HG02571 (cell line): ENCODE measurements around the gene TRABD2B.

Source experiments
- ATAC-seq: cut with Tn5 transposase; IDR thresholded peaks from one replicate; pipeline ENCODE4 v1.9.1; 2021; ENCODE audit warnings: mild to moderate bottlenecking, moderate library complexity; ENCODE audit not compliant: unreplicated experiment

The TRABD2B gene

GRCh38 chr1:47855230-47855629, 142.0 kb downstream of the TRABD2B start:
- no peak for ATAC-seq

DNA sequence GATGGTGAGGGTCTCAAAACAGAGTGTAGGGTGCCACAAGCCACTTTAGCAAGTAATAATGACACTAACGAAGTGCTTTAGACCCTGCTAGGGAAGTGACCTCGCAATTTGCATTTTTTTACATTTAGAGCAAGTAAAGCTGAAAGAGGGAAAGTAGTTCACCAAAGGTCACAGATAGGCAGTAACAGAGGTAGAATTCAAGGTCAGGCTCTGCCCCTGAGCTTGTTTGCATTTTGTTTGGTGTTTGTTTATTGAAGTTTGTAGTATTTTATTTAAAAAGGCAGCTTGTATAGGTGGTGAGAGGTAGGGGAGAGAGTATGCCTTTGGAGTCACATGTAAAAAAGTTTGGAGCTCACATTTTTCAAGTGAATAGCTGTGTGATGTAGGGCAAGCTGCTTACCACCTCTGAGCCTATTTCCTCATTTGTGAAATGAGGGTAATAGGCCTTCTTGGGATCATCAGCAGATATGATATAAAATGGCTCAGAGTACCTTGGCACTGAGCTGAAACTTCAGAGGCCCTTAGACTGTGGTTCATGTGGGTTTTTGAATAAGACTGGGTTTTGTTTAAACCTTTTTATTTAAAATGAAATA, 142.5 kb downstream of the TRABD2B start:
- no peak for ATAC-seq

GRCh38 chr1:47853852-47854251, 143.3 kb downstream of the TRABD2B start:
- no peak for ATAC-seq

GRCh38 chr1:47853059-47853458, 144.1 kb downstream of the TRABD2B start:
- ATAC-seq, result no peak

DNA sequence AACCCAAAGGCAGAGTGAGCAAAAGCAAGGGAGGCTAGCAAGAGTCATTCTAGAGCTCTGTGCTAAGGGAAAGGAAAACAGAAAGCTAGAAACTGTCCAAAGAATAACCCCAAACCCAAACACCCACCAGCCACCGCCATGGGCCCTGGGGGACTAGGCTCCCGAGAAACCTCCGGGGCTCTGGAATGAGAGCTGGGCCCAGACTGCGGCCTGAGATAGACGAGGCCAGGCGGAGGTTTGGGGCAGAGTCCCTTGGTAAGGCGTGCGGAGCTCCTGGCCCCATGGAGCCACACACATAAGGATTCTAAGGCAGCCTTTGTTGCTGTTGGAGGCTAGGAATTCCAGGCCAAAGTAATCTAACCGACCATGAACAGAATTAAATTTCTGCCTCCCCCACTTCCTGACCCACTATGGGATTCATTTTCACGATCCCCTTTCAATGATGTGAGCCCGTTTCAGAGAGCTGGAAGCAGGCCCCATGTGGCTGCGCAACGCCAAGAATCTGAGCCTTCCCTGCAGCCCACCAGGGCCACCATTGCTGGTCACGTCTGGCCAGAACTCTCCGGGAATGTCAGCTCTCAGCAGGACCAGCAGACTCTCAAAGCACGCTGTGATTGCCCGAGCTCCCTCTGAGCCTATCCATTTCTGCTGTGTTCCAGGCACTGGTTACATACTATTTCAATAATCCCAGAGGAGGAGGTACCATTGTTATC, 145.0 kb downstream of the TRABD2B start:
- no peak for ATAC-seq

DNA sequence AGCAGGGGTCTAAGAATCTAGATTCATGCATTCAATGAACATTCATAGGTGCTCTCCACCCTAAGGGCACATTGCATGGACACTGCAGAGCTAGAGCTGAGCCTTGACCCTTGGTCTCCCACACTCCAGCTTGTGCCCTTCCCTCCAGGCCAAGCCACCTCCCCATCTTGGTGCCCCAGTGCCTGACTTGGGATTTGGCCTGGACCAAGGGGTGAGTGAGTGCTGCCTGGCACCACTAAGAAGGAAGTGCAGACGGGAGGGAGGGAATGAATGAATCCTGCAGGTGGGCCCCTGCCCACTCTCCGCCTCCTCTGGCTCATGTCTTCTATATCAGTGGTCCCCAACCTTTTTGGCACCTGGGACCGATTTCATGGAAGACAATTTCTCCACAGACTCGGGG, 146.7 kb downstream of the TRABD2B start:
- ATAC-seq, result no peak

DNA sequence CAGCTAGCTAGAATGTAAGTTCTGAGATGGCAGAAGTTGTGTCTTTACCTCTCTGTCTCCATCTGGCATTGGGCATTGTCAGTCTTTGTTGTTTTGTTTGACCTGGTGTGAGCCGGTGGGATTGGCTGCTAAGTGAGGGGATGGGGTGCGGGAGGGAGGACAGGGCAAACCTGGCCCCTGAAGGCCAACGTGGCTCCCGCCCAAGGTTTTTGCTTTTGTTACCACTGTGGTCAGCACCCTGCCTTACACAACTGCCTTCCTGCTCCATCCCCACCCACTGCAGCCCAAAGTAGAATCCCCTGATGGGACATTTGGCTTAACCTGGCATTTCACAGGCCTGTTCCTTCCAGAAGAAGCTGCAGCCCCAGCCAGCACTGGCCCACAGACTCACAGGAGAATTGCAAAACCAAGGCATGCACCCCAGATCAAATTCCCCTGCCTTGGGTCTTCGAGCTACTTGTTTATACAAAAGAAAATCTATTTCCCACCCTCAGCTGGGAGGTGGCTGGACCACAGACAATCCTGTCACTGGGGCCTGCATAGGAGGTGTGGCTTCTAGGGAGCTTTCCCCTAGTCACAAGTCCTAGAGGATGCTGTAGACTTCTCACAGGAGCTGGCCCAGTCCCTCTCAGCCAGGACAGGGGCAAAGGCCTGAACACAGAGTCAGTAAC, 147.5 kb downstream of the TRABD2B start:
- ATAC-seq, result no peak

DNA sequence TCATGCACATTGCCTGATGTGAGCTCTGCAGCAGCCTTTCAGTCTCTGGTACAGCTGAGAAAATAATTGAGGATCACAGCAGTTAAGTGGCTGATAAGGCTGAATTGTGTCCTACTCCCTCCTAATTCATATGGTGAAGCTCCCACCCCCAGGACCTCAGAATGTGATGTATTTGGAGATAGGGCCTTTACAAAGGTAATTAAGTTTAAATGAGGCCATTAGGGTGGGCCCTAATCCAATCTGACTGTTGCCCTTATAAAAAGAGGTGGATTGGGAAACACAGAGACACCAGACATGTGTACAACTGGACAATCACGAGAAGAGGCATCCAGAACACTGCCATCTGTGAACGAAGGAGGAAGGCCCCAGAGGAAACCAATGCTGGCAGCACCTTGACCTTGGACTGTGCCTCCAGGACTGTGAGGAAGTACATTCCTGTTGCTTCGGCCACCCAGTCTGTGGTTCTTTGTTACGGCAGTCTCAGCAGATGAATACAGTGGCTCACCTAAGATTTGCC, 148.1 kb downstream of the TRABD2B start:
- no peak for ATAC-seq

- no peak for ATAC-seq
Observed at GRCh38 chr1:47847763-47848162, 149.4 kb downstream of the TRABD2B start.

- ATAC-seq, result no peak
Observed at GRCh38 chr1:47844558-47844955, 152.6 kb downstream of the TRABD2B start.

DNA sequence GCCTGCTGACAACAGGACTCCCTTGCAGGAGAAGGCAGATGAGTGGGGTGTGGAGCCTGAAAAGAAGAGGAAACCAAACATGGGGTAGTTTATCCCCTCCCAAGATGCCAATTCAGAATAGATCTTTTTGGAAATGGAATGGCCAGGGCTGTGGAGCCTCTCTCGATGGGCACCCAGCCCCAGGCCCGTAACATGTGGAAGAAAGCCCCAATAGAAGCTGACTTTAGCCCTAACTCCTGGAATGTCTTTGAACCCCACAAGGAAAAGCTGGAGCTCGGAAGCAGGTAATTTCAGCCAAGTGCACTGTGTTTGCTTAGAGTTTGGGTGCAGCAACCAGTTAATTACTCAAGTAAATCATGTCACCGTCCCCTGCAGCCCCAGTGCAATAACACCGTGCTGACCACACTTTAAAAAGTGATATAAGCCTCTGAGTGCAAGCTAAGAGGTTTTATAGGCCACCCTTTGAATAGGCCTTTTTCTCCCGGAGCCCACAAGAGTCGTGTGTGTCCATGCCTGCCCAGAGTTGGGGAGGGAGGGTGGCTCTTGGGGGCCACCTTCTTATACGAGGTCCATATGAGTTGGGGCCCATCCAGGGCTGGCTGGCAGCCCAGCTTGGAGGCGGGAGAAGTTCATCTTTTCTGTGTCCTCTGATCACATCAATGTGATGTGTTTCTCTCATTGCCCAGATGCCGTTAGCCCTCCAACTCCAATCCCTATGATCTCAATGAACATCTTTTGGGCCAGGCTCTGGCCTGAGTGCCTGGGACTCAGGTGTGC, 153.2 kb downstream of the TRABD2B start:
- ATAC-seq, result no peak

DNA sequence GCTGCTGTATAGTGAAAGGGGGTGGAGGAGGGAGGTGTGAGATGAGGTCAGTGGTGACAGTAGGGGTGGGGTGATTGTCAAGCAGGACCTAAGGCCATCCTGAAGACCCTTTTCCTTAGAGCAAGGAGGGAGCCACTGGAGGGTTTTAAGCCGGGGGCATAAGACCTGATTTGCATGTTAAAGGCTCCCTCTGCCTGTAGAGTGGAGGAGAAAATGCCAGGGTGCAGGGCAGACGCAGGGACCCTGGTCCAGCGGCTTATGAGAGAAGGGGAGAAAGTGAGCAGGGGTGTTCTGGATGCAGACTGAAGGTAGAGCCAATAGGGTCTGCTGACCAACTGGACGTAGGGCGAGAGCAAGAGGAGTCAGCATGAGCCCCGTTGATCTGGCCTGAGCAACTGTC, 154.1 kb downstream of the TRABD2B start:
- ATAC-seq, result no peak

- ATAC-seq, result no peak
Observed at GRCh38 chr1:47842228-47842919, 154.8 kb downstream of the TRABD2B start.

DNA sequence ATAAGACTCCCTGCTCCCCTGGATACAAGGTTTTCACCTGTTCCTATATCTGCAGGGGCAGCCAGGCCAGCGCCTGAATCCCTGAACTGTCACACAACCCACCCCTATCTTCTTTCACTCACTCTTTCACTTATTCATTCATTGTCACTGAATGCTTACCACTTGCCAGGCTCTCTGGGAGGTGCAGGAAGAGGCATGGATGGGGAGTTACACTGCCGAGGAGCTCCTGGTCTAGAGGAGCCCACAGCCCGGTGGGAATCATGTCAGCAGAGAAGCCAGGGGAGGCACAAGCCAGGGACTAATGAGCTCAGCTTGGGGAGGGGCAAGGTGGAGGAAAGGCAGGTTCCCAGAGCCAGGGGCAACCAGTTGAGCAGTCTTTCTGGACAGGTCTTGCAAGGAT, 155.8 kb downstream of the TRABD2B start:
- ATAC-seq, result no peak

- no peak for ATAC-seq
Observed at GRCh38 chr1:47840393-47841190, 156.6 kb downstream of the TRABD2B start.

DNA sequence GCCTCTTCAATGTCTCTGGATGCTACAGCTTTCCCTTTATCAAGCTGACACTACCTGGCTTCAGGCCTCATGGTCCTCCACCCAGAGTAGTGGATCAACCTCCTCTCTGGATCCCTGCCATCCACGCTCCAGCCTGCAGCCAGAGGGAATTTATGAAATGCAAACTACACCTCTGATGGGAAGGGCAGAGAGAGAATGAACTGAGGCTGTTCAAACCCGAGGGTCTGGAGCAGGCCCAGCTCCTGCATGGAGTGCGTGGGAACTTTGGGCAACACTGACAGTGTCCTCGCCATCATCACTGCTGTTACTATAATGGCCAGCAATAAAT, 157.8 kb downstream of the TRABD2B start:
- ATAC-seq, result no peak

DNA sequence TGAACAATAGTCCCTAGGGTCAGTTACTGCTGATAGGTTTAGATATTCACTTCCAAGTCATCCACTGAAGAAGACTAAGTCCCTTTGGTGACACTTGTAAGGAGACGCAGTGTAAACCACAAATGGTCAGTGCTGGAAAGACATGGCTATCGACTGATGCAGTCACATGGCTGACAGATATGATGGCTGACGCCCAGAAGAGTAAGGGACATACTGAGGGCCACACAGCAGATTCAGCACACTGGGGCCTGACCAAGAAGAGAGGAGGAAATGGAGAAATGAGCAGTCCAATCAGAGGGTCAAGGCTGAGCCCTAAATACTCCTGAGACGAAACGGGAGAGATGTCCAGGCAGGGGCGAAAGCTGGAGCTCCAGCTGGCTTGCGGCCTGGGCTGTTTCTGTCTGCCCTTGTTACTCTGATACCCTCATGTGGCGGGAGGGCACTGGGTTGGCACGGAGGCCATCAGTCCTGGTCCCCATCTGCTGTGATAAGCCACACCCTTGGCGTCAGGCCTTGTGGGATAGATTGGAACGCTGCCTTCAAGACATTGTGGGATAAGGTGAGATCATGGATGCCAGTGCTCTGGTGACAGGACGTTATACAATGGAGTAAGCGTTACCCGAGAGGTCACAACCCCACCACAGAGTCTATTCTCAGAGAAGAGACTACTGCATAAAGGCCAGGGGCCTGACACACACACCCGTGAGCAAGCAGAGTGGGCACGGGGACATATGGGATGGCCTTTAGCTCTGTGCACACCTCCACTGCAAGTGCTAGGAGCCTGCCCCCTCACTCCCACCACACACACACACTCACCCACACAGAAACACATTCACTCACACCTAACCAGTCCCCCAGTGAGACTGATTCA, 158.4 kb downstream of the TRABD2B start:
- ATAC-seq, result no peak

DNA sequence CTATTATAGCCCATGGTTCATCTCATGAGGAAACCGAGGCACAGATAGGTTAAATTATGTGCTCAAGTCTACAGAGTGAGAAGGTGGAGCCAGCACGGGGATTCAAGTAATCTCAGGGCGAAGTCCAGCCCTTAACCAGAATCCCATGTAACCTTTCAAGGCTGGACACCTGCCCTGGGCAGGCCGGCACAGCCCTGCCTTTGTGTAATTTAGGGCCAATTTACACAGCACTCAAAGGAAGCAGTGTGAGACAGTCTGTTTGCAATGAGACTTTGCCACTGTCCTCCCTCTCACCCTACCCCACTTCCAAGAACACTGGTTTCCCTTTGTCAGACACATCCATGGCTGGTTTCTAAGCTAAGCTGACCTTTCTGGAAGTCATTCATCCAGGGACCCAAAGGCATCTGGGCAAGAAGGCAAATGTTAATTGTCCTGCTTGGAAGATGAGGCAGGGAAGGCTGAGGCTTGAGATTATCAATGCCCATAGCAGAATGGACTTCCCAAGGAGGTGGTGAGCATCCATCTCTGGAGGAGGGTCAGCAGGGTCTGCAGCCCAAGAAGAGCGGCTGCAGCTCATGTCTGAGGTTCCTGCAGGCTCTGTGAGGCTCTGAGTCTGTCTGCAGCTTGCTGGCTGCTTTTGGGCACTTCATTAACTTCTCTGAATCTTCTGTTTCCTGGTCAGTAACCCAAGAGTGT, 159.2 kb downstream of the TRABD2B start:
- ATAC-seq, result no peak
